ENCODE results near the gene PPM1G.
A peak's percentile ranks its signal among the peaks of the same experiment; 100 is the strongest.
"Not testable (repeated sequence)": the region's sequence is repeated elsewhere in the genome, so short reads cannot be mapped to it uniquely, and the experiment has no call there.

PPM1G gene

GRCh38 chr2:27435628-27436027 lies 26.2 kb upstream of the PPM1G start:
- Histone ChIP-seq H3K9me3 (ENCODE audit: control insufficient read depth, insufficient read depth, low read length) (no peaks in the 10 kb centered on the region), H3K27me3 (ENCODE audit: control insufficient read depth, insufficient read depth, low read length) (no peaks in the 10 kb centered on the region), H3K4me1 (ENCODE audit: control insufficient read depth, insufficient read depth, low read length) (no peaks in the 10 kb centered on the region), H3K36me3 (ENCODE audit: control insufficient read depth, insufficient read depth, low read length) (peaks cover 30% of the 10 kb centered on the region), H3K9ac (ENCODE audit: low read depth, low read length) (no peak overlapping the region), H3K4me3 (ENCODE audit: low read depth, low read length) (no peak overlapping the region)

DNA sequence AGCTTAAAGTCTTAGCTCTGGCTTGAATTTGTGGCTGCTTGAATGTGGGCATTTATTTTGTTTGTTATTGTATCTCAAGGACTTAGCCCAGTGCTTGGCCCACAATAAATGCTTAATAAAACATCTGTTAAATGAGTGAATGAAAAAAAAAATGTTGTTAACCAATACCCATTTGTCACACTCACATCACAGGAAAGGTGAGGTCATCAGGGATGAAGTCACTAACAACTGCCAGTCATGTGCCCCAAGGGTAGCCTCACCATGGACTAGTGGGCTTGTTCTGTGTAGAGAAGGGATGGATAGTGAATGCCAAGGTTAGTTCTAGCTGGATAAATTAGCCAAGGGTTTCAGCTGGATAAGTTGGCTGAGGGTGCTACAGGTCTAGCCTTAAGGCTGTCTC lies 22.0 kb upstream of the PPM1G start:
- Histone ChIP-seq H3K36me3 (ENCODE audit: control insufficient read depth, insufficient read depth, low read length) (peaks cover 16% of the 10 kb centered on the region), H3K9me3 (ENCODE audit: control insufficient read depth, insufficient read depth, low read length) (no peaks in the 10 kb centered on the region), H3K9ac (ENCODE audit: low read depth, low read length) (no peak overlapping the region), H3K4me1 (ENCODE audit: control insufficient read depth, insufficient read depth, low read length) (peaks cover 5% of the 10 kb centered on the region), H3K27me3 (ENCODE audit: control insufficient read depth, insufficient read depth, low read length) (no peaks in the 10 kb centered on the region), H3K4me3 (ENCODE audit: low read depth, low read length) (no peak overlapping the region)

DNA sequence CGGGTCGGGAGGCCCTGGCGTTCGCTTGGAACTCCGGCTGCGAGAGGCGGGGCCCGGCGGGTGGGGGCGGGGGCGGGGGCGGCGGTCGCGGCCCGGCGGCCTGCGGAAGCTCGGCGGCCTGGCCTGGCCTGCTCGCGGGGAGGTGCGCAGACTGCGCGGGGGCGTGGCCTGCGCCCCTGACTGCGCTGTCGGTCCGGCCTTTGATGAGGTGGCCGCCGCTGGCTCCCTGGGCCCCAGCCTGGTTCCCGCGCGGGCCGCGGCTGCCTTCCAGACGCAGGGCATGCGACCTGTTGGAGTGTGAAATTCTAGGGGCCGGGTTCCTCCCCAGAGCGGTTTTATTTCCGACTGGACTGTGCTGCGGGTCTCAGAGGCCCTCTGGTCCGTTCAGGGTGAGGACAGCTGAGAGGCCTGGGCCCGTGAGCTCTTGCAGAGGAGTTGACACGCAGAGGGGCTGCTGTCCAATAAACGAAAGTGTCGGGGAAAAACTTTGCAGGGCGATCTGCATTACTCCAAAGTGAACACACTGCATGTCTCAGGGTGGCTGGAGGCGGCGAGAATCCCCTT lies 19.7 kb upstream of the PPM1G start:
- no peaks in the 10 kb centered on the region for H3K9me3 ChIP-seq (ENCODE audit: control insufficient read depth, insufficient read depth, low read length)
- H3K36me3 ChIP-seq (ENCODE audit: control insufficient read depth, insufficient read depth, low read length) = no peaks in the 10 kb centered on the region
- H3K27me3 ChIP-seq (ENCODE audit: control insufficient read depth, insufficient read depth, low read length) = no peaks in the 10 kb centered on the region
- H3K4me3 ChIP-seq (ENCODE audit: low read depth, low read length) = peak overlapping the region; percentile 89
- peaks cover 5% of the 10 kb centered on the region for H3K4me1 ChIP-seq (ENCODE audit: control insufficient read depth, insufficient read depth, low read length)
- H3K9ac ChIP-seq (ENCODE audit: low read depth, low read length) = peak overlapping the region; percentile 87

GRCh38 chr2:27428213-27428977 lies 19.0 kb upstream of the PPM1G start, which contains the start of gene NRBP1:
NRBP1 (plus strand) TSS chr2:27428631; CDS start chr2:27433274, 4,643 bp downstream.
- Histone ChIP-seq H3K9ac (ENCODE audit: low read depth, low read length) (peak within 1 kb of the TSS; percentile 87), H3K27me3 (ENCODE audit: control insufficient read depth, insufficient read depth, low read length) (no peaks in the 10 kb centered on the region), H3K36me3 (ENCODE audit: control insufficient read depth, insufficient read depth, low read length) (no peaks in the 10 kb centered on the region)

GRCh38 chr2:27427863-27428212 lies 18.4 kb upstream of the PPM1G start:
- Histone ChIP-seq H3K9me3 (ENCODE audit: control insufficient read depth, insufficient read depth, low read length) (no peaks in the 10 kb centered on the region), H3K27me3 (ENCODE audit: control insufficient read depth, insufficient read depth, low read length) (no peaks in the 10 kb centered on the region), H3K9ac (ENCODE audit: low read depth, low read length) (peak overlapping the region; percentile 70), H3K4me1 (ENCODE audit: control insufficient read depth, insufficient read depth, low read length) (peaks cover 5% of the 10 kb centered on the region), H3K36me3 (ENCODE audit: control insufficient read depth, insufficient read depth, low read length) (no peaks in the 10 kb centered on the region), H3K4me3 (ENCODE audit: low read depth, low read length) (peak overlapping the region; percentile 87)

More at GRCh38 chr2:27428213-27428977, 19.0 kb upstream of the PPM1G start, which contains the start of gene NRBP1:
- Histone ChIP-seq H3K9me3 (ENCODE audit: control insufficient read depth, insufficient read depth, low read length) (no peaks in the 10 kb centered on the region), H3K4me3 (ENCODE audit: low read depth, low read length) (peak within 1 kb of the TSS; percentile 89), H3K4me1 (ENCODE audit: control insufficient read depth, insufficient read depth, low read length) (peaks cover 5% of the 10 kb centered on the region)

GRCh38 chr2:27425039-27425438 lies 15.6 kb upstream of the PPM1G start:
- H3K9me3 ChIP-seq (ENCODE audit: control insufficient read depth, insufficient read depth, low read length); H3K4me1 ChIP-seq (ENCODE audit: control insufficient read depth, insufficient read depth, low read length); H3K4me3 ChIP-seq (ENCODE audit: low read depth, low read length); H3K9ac ChIP-seq (ENCODE audit: low read depth, low read length); H3K27me3 ChIP-seq (ENCODE audit: control insufficient read depth, insufficient read depth, low read length); H3K36me3 ChIP-seq (ENCODE audit: control insufficient read depth, insufficient read depth, low read length): not testable (repeated sequence)

DNA sequence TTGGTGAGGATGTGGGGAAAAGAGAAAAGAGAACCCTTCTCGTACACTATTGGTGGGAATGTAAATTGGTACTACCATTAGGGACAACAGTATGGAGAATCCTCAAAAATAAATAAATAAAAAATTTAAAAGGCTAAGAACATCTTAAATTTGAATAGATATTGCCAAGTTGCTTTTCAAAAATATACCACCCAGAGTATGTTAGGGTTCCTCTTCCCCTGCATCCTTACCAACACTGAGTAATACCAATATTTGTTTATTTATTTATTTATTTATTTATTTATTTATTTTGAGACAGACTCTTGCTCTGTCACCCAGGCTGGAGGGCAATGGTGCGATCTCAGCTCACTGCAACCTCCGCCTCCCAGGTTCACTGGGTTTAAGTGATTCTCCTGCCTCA lies 13.6 kb upstream of the PPM1G start:
- H3K4me1 ChIP-seq (ENCODE audit: control insufficient read depth, insufficient read depth, low read length) = no peaks in the 10 kb centered on the region
- H3K9ac ChIP-seq (ENCODE audit: low read depth, low read length) = no peak overlapping the region
- no peaks in the 10 kb centered on the region for H3K9me3 ChIP-seq (ENCODE audit: control insufficient read depth, insufficient read depth, low read length)
- no peak overlapping the region for H3K4me3 ChIP-seq (ENCODE audit: low read depth, low read length)
- H3K27me3 ChIP-seq (ENCODE audit: control insufficient read depth, insufficient read depth, low read length) = no peaks in the 10 kb centered on the region
- H3K36me3 ChIP-seq (ENCODE audit: control insufficient read depth, insufficient read depth, low read length) = no peaks in the 10 kb centered on the region

DNA sequence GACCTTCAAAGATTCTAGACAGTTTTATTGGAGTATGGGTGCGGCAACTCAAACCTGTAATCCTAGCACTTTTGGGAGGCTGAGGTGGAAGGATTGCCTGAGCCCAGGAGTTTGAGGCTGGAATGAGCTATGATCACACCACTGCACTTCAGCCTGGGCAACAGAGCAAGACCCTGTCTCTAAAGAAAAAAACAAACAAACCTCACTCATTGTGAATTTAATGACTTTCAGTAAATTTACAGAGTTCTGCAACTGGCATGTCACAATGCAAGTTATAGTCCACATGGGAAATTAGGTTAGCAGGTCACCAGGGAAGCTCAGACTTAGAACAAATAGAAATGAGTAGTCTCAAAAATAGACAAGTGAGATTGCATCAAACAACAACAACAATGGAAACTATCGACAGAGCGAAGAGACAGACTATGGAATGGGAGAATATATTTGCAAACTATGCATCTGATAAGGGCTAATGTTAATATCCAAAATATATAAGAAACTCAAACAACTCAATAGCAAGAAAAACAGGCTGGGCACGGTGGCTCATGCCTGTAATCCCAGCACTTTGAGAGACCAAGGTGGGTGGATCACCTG lies 12.4 kb upstream of the PPM1G start:
- H3K36me3 ChIP-seq (ENCODE audit: control insufficient read depth, insufficient read depth, low read length) = no peaks in the 10 kb centered on the region
- H3K9ac ChIP-seq (ENCODE audit: low read depth, low read length) = no peak overlapping the region
- no peaks in the 10 kb centered on the region for H3K9me3 ChIP-seq (ENCODE audit: control insufficient read depth, insufficient read depth, low read length)
- no peaks in the 10 kb centered on the region for H3K4me1 ChIP-seq (ENCODE audit: control insufficient read depth, insufficient read depth, low read length)
- H3K4me3 ChIP-seq (ENCODE audit: low read depth, low read length) = no peak overlapping the region
- no peaks in the 10 kb centered on the region for H3K27me3 ChIP-seq (ENCODE audit: control insufficient read depth, insufficient read depth, low read length)

GRCh38 chr2:27420996-27421395 lies 11.6 kb upstream of the PPM1G start:
- H3K4me3 ChIP-seq (ENCODE audit: low read depth, low read length) = no peak overlapping the region
- no peaks in the 10 kb centered on the region for H3K4me1 ChIP-seq (ENCODE audit: control insufficient read depth, insufficient read depth, low read length)
- H3K27me3 ChIP-seq (ENCODE audit: control insufficient read depth, insufficient read depth, low read length) = no peaks in the 10 kb centered on the region
- H3K36me3 ChIP-seq (ENCODE audit: control insufficient read depth, insufficient read depth, low read length) = no peaks in the 10 kb centered on the region
- H3K9ac ChIP-seq (ENCODE audit: low read depth, low read length) = no peak overlapping the region
- no peaks in the 10 kb centered on the region for H3K9me3 ChIP-seq (ENCODE audit: control insufficient read depth, insufficient read depth, low read length)

DNA sequence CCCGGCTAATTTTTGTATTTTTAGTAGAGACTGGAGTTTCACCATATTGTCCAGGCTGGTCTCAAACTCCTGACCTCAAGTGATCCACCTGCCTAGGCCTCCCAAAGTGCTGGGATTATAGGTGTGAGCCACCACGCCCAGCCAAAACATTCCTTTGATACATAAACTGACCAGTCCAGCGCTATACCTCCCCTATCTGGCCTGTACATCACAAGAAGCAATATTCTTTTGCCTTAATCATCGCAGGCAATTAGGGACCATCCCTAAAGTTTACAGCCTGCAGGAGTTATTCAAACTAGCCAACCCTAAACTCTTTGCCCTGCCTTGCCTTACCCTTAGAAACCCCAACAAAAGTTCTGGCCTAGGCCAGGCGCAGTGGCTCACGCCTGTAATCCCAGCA lies 6.8 kb upstream of the PPM1G start:
- no peaks in the 10 kb centered on the region for H3K4me1 ChIP-seq (ENCODE audit: control insufficient read depth, insufficient read depth, low read length)
- no peaks in the 10 kb centered on the region for H3K36me3 ChIP-seq (ENCODE audit: control insufficient read depth, insufficient read depth, low read length)
- H3K9me3 ChIP-seq (ENCODE audit: control insufficient read depth, insufficient read depth, low read length) = no peaks in the 10 kb centered on the region
- no peak overlapping the region for H3K4me3 ChIP-seq (ENCODE audit: low read depth, low read length)
- H3K27me3 ChIP-seq (ENCODE audit: control insufficient read depth, insufficient read depth, low read length) = no peaks in the 10 kb centered on the region
- H3K9ac ChIP-seq (ENCODE audit: low read depth, low read length) = no peak overlapping the region

- Histone ChIP-seq H3K4me1 (ENCODE audit: control insufficient read depth, insufficient read depth, low read length) (peaks cover 4% of the 10 kb centered on the region), H3K9ac (ENCODE audit: low read depth, low read length) (no peak overlapping the region), H3K27me3 (ENCODE audit: control insufficient read depth, insufficient read depth, low read length) (no peaks in the 10 kb centered on the region), H3K9me3 (ENCODE audit: control insufficient read depth, insufficient read depth, low read length) (no peaks in the 10 kb centered on the region), H3K4me3 (ENCODE audit: low read depth, low read length) (no peak overlapping the region), H3K36me3 (ENCODE audit: control insufficient read depth, insufficient read depth, low read length) (peaks cover 5% of the 10 kb centered on the region)
These were observed 3.2 kb upstream of the PPM1G start for GRCh38 chr2:27412419-27413152.

Measured in iPS-15b (cell line).